WERI-Rb-1 (cell line): ENCODE results near the gene STK11IP.

Source experiments
- DNase-seq: peaks from one replicate; pipeline ENCODE4 v3.0.0-alpha.2; 2020
- H3K27ac ChIP-seq: fragments of 250-450 bp; sonication (Bioruptor Pico); 2 replicates; pipeline ENCODE4 v1.5.1; 2020; ENCODE audit warnings: mild to moderate bottlenecking, moderate library complexity
- H3K27me3 ChIP-seq: fragments of 250-450 bp; sonication (Bioruptor Pico); 2 replicates; pipeline ENCODE4 v1.5.1; 2021; ENCODE audit warnings: mild to moderate bottlenecking, low read depth, moderate library complexity; ENCODE audit not compliant: insufficient read depth, severe bottlenecking
- H3K36me3 ChIP-seq: fragments of 250-450 bp; sonication (Bioruptor Pico); 2 replicates; pipeline ENCODE4 v1.5.1; 2020; ENCODE audit warnings: mild to moderate bottlenecking, moderate library complexity
- H3K4me3 ChIP-seq: 2 replicates; pipeline ENCODE4 v1.5.1; 2011; ENCODE audit warnings: low read depth, mild to moderate bottlenecking, control low read depth, low read length
- H3K9me3 ChIP-seq: fragments of 250-450 bp; sonication (Bioruptor Pico); 2 replicates; pipeline ENCODE4 v1.5.1; 2021; ENCODE audit warnings: mild to moderate bottlenecking, moderate library complexity; ENCODE audit not compliant: severe bottlenecking
- TF ChIP-seq, protein P1 (sequence below): IDR thresholded peaks from 2 replicates; pipeline ENCODE4 v1.5.1; 2011; ENCODE audit warnings: low read depth, mild to moderate bottlenecking, control low read depth, inconsistent platforms, low read length

The STK11IP gene

DNA sequence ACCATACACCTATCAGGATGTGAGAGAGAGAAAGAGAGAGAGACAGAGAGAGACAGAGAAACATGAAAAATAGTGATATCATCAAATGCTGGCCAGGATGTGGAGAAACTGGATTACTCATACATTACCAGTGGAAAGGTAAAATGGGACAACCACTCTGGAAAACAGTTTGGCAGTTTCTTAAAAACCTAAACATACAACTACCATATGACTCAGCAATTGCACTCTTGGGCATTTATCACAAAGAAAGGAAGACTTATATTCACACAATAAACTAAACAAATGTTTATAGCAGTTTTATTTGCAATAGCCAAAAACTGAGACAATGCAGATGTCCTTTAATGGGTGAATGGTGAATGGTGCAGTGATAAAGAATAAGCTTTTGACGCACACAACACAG is 58.9 kb downstream of the STK11IP start:
- no peak overlapping the region for H3K27ac ChIP-seq
- no peaks in the 10 kb centered on the region for H3K27me3 ChIP-seq
- no peak overlapping the region for H3K4me3 ChIP-seq
- H3K9me3 ChIP-seq: no peaks in the 10 kb centered on the region
- no peak for DNase-seq
- TF ChIP-seq, protein P1, sequence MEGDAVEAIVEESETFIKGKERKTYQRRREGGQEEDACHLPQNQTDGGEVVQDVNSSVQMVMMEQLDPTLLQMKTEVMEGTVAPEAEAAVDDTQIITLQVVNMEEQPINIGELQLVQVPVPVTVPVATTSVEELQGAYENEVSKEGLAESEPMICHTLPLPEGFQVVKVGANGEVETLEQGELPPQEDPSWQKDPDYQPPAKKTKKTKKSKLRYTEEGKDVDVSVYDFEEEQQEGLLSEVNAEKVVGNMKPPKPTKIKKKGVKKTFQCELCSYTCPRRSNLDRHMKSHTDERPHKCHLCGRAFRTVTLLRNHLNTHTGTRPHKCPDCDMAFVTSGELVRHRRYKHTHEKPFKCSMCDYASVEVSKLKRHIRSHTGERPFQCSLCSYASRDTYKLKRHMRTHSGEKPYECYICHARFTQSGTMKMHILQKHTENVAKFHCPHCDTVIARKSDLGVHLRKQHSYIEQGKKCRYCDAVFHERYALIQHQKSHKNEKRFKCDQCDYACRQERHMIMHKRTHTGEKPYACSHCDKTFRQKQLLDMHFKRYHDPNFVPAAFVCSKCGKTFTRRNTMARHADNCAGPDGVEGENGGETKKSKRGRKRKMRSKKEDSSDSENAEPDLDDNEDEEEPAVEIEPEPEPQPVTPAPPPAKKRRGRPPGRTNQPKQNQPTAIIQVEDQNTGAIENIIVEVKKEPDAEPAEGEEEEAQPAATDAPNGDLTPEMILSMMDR: no peak
- H3K36me3 ChIP-seq: no peaks in the 10 kb centered on the region

DNA sequence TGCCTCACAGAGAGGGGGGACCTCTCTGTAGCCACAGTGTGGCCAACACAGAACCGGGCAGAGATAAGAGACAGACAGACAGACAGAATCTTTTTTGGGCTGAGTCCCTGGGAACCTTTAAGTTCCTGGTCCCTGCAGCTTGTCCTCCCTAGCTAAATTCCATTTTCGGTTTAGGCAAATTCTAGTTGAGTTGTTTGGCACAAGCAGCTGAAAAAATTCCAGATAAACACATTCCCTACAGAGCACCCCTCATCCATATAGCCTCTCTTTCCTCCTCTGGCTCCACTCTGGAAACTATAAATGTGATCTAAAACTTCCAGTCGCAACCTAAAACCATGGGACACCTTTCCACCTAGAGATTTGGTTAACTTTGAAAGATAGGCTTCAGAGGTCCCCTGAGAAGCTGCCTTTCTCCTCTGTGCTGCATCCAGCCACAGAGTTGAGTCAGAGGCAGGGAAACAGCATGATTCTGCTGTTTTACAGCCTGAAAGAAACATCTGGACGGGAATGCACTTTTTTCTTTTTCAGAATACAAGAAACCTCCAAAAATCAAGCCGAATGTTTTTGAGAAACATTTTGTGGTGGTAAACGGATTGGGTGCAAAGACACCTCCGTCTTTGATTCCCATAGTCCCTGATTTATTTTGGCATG is 60.7 kb downstream of the STK11IP start:
- H3K9me3 ChIP-seq: no peaks in the 10 kb centered on the region

DNA sequence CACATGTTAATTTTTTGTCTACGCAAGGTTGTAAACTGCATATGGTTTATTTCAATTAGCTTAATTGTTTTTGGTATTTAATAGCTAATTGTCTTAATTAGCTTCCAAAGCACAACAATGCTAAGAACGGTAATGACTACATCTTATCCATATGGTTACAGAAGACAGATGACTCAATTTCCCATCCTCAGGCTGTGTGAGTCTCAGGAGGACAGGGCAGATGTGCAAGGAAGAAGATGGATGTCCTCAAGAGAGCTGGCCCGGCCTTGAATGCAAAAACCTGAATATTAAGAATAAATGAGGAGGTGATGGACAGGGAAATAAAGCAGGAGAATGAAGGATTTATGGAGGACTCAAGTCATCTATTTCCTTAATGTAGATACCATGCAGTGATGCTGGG is 61.2 kb downstream of the STK11IP start:
- H3K9me3 ChIP-seq: no peaks in the 10 kb centered on the region
- no peak overlapping the region for H3K4me3 ChIP-seq
- TF ChIP-seq, protein P1: no peak
- no peak for DNase-seq
- no peaks in the 10 kb centered on the region for H3K27me3 ChIP-seq
- H3K27ac ChIP-seq: no peak overlapping the region
- H3K36me3 ChIP-seq: no peaks in the 10 kb centered on the region

More for the DNA sequence above, 60.7 kb downstream of the STK11IP start:
- Histone ChIP-seq H3K36me3 (no peaks in the 10 kb centered on the region), H3K27ac (no peak overlapping the region), H3K27me3 (no peaks in the 10 kb centered on the region), H3K4me3 (no peak overlapping the region)
- no peak for DNase-seq
- TF ChIP-seq, protein P1: no peak

DNA sequence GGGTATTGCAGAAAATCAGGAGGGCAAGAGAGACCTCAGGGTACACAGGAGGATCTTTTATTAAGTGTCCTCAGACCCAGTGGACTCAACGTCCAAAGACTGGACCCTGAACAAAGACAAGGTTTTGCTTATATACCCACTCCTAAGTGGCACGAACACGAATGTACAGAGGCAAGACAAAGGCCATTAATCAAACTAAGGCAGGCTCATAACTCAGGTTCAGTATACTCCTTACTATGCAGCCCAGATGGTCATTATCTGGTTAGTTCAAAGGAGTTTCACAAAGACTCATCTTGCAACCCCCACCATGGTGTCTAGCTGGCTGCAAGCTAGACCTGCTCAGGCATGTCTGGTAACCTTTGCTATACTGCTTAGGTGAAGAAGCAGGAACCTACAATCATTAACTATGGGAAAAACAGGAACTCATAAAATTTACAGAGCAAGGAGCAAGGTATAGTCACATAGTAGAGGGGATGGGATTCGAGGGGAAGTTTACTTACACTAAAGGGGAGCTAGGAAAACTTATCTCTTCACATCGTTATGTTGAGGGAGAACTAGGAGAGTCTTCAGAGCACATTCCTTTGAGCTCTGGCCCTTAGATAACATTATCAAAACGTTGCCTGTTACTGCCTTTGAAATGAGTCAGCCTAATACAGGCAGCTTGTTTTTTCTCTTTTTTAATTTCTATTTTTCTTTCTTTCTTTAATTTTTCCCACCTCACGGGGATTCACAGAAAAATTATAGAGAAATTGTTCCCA is 63.7 kb downstream of the STK11IP start:
- Histone ChIP-seq H3K9me3 (no peaks in the 10 kb centered on the region), H3K4me3 (no peak overlapping the region), H3K27ac (no peak overlapping the region)

DNA sequence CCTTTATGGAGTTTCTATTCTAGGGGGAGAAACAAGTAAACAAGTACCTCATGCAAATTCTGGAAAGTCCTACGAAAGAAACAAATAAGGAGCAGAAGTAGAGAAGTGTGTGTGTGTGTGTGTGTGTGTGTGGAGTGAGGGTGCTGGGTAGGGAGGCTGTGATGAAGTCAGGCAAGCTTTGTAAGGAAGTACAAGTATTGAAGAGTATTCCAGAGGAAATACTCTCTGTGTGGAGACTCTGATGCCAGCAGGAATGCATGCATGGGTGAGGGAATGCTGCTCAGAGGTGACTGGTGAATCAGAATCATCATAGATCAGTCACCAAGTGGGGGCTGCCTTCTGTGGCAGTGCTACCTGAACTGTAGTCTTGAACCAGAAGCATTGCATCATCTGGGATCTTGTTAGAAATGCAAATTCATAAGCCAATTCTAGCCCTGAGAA is 64.3 kb downstream of the STK11IP start:
- H3K27ac ChIP-seq: no peak overlapping the region
- no peak for DNase-seq
- no peak overlapping the region for H3K4me3 ChIP-seq
- H3K27me3 ChIP-seq: no peaks in the 10 kb centered on the region
- TF ChIP-seq, protein P1: no peak
- H3K36me3 ChIP-seq: no peaks in the 10 kb centered on the region
- no peaks in the 10 kb centered on the region for H3K9me3 ChIP-seq

More for the DNA sequence above, 63.7 kb downstream of the STK11IP start:
- Histone ChIP-seq H3K27me3 (no peaks in the 10 kb centered on the region), H3K36me3 (no peaks in the 10 kb centered on the region)
- TF ChIP-seq, protein P1: no peak
- DNase-seq: no peak
